Thyroid gland (tissue), 4 donors: ENCODE measurements around the gene ADD1.

Experiments
- POLR2A ChIP-seq, 2 donors: fragments of 450-650 bp; IDR thresholded peaks; one replicate each; pipeline ENCODE4 v1.6.1; 2017; ENCODE audit warnings: antibody characterized with exemption in 2 of 2, mild to moderate bottlenecking in 2 of 2, moderate library complexity in 1 of 2
- TF ChIP-seq, protein P1 (sequence below), 6 experiments: fragments of 200-600 bp in 3 of 6; fragments of 450-650 bp in 3 of 6; sonication (generic) in 3 of 6; IDR thresholded peaks; one replicate each; pipeline ENCODE4 v1.5.1; 2016 to 2019; ENCODE audit warnings: antibody characterized with exemption in 6 of 6, mild to moderate bottlenecking in 2 of 6, inconsistent platforms in 1 of 6, moderate library complexity in 1 of 6

- TF ChIP-seq, protein P1, sequence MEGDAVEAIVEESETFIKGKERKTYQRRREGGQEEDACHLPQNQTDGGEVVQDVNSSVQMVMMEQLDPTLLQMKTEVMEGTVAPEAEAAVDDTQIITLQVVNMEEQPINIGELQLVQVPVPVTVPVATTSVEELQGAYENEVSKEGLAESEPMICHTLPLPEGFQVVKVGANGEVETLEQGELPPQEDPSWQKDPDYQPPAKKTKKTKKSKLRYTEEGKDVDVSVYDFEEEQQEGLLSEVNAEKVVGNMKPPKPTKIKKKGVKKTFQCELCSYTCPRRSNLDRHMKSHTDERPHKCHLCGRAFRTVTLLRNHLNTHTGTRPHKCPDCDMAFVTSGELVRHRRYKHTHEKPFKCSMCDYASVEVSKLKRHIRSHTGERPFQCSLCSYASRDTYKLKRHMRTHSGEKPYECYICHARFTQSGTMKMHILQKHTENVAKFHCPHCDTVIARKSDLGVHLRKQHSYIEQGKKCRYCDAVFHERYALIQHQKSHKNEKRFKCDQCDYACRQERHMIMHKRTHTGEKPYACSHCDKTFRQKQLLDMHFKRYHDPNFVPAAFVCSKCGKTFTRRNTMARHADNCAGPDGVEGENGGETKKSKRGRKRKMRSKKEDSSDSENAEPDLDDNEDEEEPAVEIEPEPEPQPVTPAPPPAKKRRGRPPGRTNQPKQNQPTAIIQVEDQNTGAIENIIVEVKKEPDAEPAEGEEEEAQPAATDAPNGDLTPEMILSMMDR (IDR thresholded peaks at IDR 0.05), result no peak
- no peak for TF ChIP-seq POLR2A (IDR thresholded peaks at IDR 0.05)
These were observed 82.6 kb downstream of the ADD1 start for GRCh38 chr4:2925931-2926860.
